ENCODE data around the gene NOB1. TPM values are rescaled to one million over a fixed set of nuclear protein-coding genes. Genes with fewer than 3 reads are reported as not detected.

The NOB1 gene
- total and polyA plus RNA-seq, 8 donors: 4.9 to 76.4 (median 52.7) TPM

DNA sequence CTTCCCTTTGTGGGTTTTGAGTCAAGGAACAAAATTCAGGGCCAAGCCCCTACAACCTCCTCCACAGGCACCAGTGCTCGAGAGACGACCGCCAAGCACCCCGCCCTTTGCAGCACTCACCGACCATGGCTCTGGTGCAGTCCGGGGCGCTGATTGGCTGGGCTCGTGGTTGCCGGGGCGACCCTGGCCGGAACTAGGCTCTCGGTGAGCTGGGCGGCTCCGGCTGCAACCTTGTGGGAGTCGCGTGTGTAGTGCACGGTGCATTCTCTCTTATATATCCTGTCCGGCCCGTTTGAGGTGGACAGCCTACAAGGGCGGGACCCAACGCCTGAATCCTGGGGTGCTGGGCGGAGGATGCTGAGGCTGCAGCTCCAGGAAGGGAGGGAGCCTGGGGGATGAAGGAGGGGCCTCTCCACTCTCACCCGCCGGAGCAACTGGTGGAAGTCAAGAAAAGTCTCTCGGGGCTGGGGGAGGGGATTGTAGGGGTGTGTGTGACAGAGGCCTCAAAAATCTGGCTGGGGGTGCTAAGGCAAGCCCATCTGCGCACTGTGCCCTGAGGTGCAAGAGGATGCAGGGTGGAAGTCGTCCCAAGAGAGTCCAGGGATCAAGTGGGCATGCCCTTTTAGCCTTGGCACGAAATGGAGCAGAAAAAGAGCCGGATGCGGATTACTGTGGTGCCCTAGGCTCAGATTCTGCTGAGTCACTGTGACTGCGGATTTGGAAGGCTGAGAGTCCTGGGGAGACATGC, 28.2 kb downstream of the NOB1 start, which contains the start of gene NQO1:
Gene NQO1, minus strand, starts transcription at position 248 of the 748 bp plus-strand sequence. Its CDS starts 121 bp downstream, at position 127.
- Histone ChIP-seq H3K27me3 (no peaks in the 10 kb centered on the region), H3K4me1 (peaks cover 22 to 62% (median 50%) of the 10 kb centered on the region in 4 donors), H3K4me3 (peak within 1 kb of the TSS; percentile 50 to 61 (median 55)), H3K36me3 (peaks cover 0 to under 1% (median 0%) of the 10 kb centered on the region in 4 donors), H3K9me3 (no peaks in the 10 kb centered on the region), H3K27ac (peak within 1 kb of the TSS; percentile 86 to 93 (median 89))
- 0 to 1% (median 0%) methylated on average over 23 to 31 of the region's 31 CpGs for WGBS, 5 donors
- intact Hi-C loops (cut with DNase I; ENCODE audit: low total_unique reads): no loop called here
- peak; percentile 97 for DNase-seq
- TF ChIP-seq EP300 (IDR thresholded peaks at IDR 0.05) (peak; percentile 33), POLR2A (IDR thresholded peaks at IDR 0.05) (peak in 1 of 4 donors; percentile 95), POLR2AphosphoS5 (IDR thresholded peaks at IDR 0.05) (peak; percentile 63 to 97 (median 95))
- TF ChIP-seq, protein P1, sequence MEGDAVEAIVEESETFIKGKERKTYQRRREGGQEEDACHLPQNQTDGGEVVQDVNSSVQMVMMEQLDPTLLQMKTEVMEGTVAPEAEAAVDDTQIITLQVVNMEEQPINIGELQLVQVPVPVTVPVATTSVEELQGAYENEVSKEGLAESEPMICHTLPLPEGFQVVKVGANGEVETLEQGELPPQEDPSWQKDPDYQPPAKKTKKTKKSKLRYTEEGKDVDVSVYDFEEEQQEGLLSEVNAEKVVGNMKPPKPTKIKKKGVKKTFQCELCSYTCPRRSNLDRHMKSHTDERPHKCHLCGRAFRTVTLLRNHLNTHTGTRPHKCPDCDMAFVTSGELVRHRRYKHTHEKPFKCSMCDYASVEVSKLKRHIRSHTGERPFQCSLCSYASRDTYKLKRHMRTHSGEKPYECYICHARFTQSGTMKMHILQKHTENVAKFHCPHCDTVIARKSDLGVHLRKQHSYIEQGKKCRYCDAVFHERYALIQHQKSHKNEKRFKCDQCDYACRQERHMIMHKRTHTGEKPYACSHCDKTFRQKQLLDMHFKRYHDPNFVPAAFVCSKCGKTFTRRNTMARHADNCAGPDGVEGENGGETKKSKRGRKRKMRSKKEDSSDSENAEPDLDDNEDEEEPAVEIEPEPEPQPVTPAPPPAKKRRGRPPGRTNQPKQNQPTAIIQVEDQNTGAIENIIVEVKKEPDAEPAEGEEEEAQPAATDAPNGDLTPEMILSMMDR (IDR thresholded peaks at IDR 0.05): no peak

DNA sequence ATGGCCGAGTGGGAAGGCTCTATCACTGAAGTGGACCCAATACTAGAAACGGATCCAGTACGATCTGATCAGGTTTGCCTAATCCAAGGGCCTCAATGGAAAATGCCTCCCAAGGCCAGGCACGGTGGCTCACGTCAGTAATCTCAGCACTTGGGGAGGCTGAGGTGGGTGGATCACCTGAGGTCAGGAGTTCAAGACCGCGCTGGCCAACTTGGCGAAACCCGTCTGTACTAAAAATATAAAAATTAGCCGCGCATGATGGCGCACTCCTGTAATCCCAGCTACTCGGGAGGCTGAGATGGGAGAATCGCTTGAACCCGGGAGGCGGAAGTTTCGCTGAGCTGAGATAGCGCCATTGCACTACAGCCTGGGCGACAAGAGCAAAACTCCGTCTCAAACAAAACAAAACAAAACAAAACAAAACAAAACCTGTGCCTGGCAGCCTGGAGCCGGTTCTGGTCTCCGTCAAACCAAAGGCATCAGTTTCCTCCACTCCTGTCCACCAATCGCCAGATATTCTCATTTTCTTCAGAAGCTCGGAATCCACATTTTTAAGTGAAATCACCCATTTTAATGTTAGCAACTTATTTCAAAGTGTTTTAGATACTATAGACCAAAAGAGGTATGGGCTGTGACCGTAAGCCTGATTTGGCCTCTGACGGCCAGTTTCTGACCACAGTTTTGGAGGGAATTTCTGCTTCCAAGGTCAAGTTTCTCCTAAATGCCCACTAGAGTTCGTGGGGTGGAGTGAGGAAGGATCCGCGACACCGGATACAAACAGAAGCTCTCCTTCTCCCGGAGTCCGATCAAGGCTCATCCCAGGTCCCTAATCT, 29.0 kb downstream of the NOB1 start:
- intact Hi-C loops (cut with DNase I; ENCODE audit: low total_unique reads): no loop called here
- Histone ChIP-seq H3K4me3 (peak overlapping the region; percentile 50 to 61 (median 55)), H3K9me3 (no peaks in the 10 kb centered on the region), H3K36me3 (peaks cover 0 to 8% (median 0%) of the 10 kb centered on the region in 4 donors), H3K4me1 (peaks cover 22 to 70% (median 51%) of the 10 kb centered on the region in 4 donors), H3K27ac (peak overlapping the region; percentile 86 to 93 (median 89)), H3K27me3 (no peaks in the 10 kb centered on the region)
- DNase-seq: peak in 1 of 2 donors; percentile 25
- TF ChIP-seq POLR2A (IDR thresholded peaks at IDR 0.05): no peak
- TF ChIP-seq EP300 (IDR thresholded peaks at IDR 0.05): no peak
- no peak for TF ChIP-seq POLR2AphosphoS5 (IDR thresholded peaks at IDR 0.05)
- 30 to 50% (median 43%) methylated on average over 32 of the region's 32 CpGs for WGBS, 5 donors

DNA sequence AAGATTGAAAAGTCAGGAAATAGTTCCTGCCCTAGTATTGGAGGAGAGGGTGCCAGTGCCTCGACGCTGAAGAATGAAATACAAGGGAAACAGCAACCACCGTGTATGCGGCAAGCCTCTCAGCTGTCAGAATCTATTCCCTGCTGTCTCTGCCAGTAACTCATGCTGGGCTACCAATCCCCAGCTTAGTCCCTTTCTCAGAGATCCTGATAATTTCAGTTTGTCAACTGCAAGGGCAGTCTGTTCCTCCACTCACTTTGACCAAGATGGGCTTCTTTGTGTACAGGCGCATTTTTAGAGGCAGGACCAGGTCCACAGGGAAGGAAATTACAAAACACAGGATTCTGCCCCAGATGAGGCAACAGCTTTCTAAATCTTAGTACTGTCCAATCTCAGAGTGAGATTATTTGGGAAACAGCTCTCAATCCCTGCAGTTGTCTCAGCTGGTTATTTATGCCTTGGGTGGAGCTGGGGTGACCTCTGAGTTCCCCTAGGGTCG, 29.7 kb downstream of the NOB1 start:
- H3K9me3 ChIP-seq: no peaks in the 10 kb centered on the region
- peak overlapping the region; percentile 86 to 93 (median 89) for H3K27ac ChIP-seq
- H3K4me1 ChIP-seq: peaks cover 22 to 74% (median 51%) of the 10 kb centered on the region in 4 donors
- H3K36me3 ChIP-seq: peaks cover 0 to 8% (median 0%) of the 10 kb centered on the region in 4 donors
- 21 to 40% (median 34%) methylated on average over 6 of the region's 6 CpGs for WGBS, 5 donors
- H3K27me3 ChIP-seq: no peaks in the 10 kb centered on the region
- peak overlapping the region; percentile 50 to 61 (median 55) for H3K4me3 ChIP-seq
- DNase-seq: peak in 1 of 2 donors; percentile 28
- TF ChIP-seq, protein P1 (IDR thresholded peaks at IDR 0.05): no peak
- TF ChIP-seq POLR2A (IDR thresholded peaks at IDR 0.05) (no peak), EP300 (IDR thresholded peaks at IDR 0.05) (no peak), POLR2AphosphoS5 (IDR thresholded peaks at IDR 0.05) (peak in 1 of 3 donors; percentile 45)
- intact Hi-C loops (cut with DNase I; ENCODE audit: low total_unique reads): no loop called here

DNA sequence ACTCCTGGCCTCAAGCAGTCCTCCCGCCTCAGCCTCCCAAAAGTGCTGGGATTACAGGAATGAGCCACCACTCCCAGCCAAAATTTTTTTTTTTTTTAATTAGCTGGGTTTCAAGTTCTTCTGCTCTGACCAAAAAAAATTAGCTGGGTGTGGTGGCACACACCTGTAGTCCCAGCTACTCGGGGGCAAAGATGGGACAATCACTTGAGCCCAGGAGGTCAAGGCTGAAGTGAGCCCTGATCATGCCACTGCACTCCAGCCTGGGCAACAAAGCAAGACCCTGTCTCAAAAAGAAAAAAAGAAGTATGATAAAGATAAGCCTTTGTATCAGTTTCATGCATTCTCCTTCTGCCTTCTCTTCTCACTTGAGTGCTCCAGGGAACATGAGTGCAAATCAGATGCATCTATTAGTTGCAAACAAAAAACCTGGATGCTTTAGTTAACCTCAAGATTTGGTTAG, 30.3 kb downstream of the NOB1 start:
- 60 to 79% (median 68%) methylated on average over 2 of the region's 2 CpGs for WGBS, 5 donors
- H3K36me3 ChIP-seq: peaks cover 0 to 12% (median 3%) of the 10 kb centered on the region in 4 donors
- peak overlapping the region in 3 of 4 donors; percentile 50 to 61 (median 58) for H3K4me3 ChIP-seq
- no peaks in the 10 kb centered on the region for H3K27me3 ChIP-seq
- H3K4me1 ChIP-seq: peaks cover 22 to 79% (median 51%) of the 10 kb centered on the region in 4 donors
- peak overlapping the region; percentile 83 to 93 (median 89) for H3K27ac ChIP-seq
- no peak for DNase-seq
- H3K9me3 ChIP-seq: no peaks in the 10 kb centered on the region
- no peak for TF ChIP-seq POLR2A (IDR thresholded peaks at IDR 0.05)
- TF ChIP-seq EP300 (IDR thresholded peaks at IDR 0.05): no peak
- TF ChIP-seq POLR2AphosphoS5 (IDR thresholded peaks at IDR 0.05): no peak
- TF ChIP-seq, protein P1 (IDR thresholded peaks at IDR 0.05): no peak
- intact Hi-C loops (cut with DNase I; ENCODE audit: low total_unique reads): no loop called here
